NCI-H82 treated with DMSO at 0.1 percent for 48 hours (cell line): Measurements from ENCODE around the gene HOXA5.

ENCODE experiments used
- DNase-seq: peaks from one replicate; lab custom pipeline; 2025; ENCODE audit not compliant: unreplicated experiment; lab: John Stamatoyannopoulos, UW

Gene HOXA5

DNA sequence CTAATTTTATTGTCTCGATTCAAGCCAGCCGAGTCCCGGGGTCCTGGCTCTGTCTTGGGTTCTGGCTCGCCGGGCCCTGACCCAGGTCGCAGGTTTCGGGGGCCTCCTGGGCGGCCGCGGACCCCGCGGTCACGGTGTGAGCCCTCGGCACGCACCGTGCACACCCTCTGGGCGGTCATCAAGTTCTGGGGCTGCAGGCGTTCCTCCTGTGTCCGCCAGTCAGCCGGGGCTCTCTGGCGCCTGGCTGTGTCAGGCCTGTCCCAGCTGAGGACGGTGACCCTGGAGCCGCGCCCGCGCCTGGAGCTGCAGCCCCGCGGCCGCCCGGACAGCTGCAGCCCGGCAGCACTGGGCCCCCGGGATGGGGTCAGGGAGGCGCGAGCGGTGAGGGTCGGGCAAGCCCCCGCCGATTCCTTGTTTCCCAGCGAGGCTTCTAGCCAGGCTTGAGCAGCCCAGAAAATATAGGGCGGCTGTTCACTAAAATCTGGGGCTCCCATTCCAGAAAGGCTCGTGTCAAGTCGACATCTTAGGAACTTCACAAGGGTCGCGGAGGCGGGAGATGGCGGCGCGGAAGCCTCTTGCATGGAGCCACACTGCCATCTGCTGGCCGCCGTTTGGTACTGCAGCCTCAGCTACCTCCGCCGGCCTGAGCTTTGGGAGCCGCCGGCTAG is 17.2 kb upstream of the HOXA5 start:
- DNase-seq = peak; percentile 38

DNA sequence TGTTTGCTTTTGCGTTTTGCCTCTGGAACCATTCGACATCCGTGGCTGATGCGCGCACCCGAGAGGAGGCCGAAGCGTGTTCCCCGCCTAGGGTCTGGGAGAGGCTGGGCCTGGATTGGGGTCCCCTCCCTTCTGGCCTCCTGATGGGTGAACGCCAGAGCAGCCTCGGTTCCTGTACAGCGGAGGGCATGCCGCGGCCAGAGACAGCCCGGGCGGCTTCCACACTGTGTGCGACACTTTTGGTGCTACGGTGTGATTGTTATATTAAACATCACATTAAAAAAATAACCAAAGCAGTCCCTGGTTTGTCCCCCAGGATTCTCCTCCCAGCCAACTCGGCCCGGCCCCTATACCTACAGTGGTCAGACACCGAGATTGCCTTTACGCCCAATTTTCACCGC is 16.7 kb upstream of the HOXA5 start:
- no peak for DNase-seq

DNA sequence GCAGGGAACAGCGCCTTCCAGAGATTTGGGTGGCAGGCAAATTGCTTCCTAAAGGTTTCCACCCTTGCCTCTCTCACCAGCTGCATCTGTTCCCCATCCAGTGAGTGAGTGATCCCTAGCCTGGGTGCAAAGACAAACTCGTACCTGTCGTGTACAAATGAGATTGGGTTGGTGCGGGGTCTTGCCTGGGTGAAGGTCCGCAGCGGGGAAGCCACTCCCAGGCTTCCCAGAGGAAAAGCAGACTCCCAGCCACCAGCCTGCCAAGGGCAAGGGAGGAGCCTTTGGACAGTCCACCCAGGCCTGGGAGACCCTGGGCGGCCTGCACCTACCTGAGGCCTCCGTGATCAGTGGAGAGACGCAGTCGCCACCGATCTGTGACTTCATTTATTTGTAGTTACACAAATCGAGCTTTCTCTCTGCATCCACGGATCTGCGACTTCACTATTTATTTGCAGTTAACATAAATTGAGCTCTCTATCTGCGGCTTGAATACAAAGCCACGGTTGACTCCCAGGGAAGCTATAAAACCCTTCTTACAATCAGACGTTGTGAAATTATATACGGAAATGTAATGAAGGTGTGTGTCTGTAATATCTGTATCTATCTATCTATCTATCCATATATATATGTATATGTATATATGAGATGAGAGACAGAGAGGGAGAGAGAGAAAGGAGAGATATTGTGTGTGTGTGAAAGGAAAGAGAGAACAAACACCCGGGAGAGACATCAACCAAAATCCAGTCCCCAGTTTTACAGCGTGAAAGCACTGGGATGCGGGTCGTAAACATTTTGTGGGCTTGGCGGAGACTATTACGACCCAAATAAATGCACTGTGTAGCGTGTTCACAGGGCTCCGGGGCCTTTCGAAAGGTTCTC is 16.0 kb upstream of the HOXA5 start:
- DNase-seq = no peak

DNA sequence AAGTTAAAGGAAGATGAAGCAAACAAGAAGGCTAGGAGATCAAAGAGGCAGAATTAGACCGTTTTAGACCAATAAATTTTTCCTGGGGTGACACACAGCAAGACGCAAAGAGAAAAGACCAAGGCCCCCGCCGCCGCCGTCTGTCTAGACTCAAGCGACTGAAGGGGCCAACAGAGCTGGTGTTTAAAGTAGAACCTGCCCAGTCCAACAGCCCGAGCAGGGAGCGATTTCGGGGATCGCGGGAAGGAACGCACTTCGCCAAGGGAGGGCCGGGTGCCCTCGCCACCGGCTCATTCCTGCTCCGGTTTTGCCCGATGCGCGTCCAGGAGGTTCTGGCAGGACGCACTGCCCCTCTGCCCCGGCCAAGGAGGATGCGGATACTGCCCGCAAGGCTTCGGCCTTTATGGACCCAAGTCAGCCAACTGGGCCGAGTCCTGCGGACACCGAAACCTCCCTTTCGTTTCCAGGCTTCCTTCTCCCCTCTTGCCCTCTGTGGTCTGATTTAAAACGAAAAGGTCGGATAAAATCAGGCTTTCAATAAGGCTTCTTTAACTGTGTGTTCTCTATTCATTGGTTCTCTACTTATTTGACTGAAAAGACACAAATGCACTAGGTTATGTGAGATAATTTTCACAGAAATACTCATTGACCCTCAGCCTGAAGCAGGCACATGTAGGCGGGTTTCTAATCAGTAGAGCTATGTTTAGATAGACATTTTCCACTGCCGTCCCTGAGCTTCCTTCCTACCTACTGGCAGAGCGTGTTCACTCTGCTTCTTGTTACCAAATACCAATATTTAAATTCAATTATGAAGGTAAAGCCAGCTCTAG is 15.2 kb upstream of the HOXA5 start:
- DNase-seq = no peak

DNA sequence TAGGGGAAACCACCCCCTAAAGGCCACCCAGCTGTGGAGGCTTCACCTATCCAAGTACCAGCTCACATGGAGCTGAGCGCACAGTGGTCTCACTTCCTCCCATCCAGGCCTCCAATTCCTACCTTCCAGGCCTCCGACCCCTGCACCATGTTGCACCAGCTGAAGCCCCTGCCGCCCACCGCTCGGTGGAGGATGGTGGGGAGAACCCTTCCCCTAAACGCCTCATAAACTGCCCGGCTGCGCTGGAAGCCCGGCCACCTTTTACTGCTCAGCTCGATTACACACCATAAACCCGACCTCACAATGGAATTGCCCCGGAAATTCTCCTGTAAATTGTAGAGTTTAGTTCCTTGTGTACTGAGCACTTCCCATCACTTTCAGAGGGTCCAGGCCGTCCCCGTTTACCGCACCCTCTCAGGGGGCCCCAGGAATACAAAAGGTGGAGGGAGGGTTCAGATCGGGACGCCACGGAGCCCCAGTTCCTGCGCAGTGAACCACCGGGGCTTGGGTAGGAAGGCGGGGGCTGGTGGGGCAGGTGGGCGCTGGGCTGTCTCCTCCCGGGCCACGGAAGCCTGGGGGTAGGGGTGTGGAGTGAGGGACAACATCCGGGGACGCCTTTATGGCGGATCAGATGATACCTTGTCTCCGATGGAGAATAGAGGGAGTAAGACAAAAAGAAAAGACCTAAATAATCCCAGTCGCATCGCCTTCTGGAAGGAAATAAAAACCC is 14.4 kb upstream of the HOXA5 start:
- no peak for DNase-seq

DNA sequence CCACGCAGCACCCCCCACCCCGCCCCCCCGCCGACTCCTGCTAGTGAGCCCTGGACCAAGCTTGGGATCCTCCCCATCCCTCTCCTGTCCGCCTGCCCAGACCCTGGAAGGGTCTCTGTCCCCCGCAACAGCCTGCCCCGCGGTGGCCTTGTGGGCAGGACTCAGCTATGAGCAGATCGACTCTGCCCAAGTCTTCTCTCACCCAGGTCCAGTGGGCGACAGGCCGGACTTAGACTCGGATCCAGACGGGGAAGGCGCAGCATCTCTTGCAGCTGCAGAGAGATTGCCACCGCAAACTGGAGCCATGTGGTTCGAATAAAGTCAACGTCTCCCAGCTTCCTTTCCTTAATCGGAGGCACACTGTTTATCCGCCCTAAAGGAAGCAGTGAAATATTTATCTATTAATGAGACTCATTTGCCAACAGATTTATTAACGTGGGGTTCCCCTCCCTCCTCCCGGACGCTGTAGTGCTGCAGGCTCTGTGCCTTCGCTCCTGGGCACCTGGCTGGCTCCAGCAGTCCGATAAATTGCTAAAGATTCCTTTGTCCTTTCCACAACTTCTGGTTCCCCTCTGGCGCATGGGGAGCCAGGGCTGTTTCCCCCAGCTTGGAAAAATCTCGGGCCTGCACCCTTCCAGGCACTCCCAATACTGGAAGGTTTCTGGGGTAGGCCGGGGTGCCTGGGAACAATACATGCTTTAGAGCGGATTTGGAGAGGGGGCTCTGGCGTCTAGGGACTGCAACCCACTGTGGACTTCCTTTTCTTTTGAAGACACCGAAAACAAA is 13.6 kb upstream of the HOXA5 start:
- no peak for DNase-seq

DNA sequence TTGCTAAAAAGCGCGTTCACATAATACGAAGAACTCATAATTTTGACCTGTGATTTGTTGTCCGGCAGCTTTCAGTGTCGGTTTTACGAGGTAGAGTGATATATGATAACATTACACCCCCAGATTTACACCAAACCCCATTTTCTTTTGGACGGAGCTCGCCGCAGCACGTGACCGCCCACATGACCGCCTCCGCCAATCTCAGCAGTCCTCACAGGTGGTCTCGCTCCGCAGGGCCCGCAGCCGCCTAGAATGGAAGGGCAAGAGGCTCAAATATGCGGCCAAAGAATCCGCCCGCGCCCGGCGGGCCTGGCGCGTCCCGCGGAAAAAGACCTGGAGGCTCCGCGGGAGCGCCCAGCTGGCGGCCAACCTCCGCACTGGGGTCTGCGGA is 13.0 kb upstream of the HOXA5 start, which contains the start of gene HOXA7:
Gene HOXA7, minus strand, starts transcription at position 168 of the 391 bp plus-strand sequence. Its CDS starts 130 bp downstream, at position 38.
- peak; percentile 64 for DNase-seq

DNA sequence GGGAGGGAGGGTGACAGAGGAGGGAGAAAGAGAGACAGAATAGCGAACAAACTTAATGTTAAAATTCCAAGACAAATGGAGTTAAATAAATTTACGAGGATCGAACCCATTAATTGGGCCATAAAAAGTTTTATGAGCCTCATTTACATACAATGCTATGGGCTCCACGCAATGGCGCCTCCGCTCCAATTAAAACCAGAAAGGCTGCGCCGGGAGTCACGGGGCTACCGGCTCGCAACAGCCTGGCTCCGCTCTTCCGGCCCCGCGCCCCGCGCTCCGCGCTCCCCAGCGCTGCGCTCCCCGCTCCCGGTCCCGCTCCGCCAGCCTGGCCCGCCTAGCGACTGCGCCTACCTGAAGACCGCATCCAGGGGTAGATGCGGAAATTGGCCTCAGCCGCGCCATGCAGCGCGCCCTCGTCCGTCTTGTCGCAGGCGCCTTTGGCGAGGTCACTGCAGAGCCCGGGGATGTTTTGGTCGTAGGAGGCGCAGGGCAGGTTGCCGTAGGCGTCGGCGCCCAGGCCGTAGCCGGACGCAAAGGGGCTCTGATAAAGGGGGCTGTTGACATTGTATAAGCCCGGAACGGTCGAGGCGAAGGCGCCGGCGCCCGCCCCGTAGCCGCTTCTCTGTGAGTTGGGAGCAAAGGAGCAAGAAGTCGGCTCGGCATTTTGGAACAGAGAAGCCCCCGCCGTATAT is 12.5 kb upstream of the HOXA5 start:
- no peak for DNase-seq

DNA sequence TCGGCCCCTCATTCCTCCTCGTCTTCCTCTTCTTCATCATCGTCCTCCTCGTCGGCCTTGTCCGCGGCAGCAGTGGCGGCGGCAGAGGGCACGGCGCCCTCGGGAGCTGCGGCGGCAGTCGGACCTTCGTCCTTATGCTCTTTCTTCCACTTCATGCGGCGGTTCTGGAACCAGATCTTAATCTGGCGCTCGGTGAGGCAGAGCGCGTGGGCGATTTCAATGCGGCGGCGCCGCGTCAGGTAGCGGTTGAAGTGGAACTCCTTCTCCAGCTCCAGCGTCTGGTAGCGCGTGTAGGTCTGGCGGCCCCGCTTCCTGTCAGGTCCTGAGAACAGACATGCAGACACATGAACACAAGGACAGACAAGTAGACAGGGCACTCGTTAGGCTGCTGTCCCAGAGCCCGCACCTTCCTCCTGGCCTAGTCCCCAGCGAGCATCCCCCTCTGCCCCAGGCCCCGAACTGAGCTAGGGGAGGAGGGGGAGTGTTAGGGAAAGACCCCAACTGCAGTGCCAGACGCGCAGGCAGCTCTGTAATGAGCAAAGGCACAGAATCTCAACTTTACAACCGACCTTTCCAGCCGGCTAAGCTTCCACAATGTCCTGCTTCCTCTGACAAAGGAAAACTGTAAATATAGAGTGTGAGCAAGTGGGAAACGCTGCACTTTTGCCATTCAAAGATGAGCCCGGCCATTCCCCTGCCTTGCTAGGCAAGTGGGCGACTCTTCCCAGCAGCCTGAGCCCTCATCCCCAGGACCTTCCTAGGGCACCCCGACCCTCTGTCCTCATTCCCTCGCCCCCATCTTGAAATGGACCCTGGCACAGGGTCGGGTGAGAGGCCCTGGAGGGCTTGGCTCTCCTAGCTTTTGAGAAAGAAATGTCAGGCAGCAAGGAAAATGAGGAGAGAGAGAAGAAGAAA is 11.7 kb upstream of the HOXA5 start:
- DNase-seq = no peak

DNA sequence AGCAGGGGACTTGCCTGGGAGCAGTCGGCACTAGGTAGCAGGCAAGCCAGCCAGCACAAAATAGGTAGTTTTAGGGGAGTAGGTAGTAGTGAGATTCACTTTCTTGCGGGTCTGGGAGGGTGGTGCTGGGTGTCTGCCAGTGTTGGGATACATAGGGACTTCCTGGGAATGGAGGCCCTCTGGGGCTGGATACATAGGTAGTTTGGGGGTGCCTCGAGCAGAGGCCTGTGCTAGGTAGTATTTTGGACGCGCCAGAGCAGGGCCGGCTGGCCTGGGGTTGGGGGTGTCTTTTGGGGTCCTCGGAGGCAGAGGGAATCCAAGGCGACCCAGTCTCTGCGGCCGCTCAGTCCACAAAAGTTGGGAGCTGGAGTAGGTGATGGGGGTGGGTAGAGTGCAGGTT is 10.9 kb upstream of the HOXA5 start:
- DNase-seq = no peak

DNA sequence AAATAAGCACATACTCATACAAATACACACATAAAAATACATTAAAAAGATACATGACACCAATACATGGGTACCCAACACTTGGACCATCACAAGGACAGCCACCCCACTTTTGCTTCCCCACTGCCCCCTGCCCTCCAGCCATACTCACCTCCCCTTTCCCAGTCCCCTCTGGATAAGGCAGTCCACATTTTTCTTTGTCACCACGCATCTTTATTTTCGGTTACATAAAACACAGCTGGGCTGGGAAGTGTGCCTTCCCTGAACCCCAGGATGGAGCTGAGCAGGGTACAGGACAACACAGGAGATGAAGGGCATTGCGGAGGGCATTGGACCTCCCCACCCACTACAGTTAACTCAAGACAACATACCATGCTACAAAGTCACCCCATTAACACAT is 10.0 kb upstream of the HOXA5 start:
- no peak for DNase-seq

DNA sequence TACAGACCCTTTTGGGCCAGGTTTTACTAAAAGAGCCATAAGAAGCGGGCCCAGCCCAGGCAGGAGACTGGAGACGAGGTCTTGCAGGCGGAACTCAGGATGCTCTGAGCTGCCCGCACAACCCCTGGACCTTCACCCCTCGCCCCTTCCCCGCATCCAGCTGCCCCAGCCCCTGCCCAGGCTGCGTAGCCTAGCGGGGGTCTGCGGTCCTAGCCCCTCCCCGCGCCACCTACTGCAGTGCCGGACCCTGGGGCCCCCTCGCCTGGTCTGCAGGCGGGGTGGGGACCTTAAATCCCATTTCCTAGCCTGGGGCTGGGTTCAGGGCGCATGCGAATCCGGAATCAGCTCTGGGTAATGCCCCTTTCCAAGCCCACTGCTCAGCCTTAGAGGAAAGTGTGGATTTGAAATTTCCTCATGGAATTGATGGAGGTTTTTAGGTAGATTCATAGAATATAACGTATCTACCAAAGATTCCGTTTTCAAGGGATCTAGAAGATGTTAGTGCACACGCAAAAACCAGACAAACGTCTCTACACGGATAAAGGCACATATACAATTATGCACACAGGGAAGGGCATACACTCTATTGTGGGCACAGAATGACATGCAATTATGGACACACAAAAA is 9.4 kb upstream of the HOXA5 start:
- DNase-seq = no peak

DNA sequence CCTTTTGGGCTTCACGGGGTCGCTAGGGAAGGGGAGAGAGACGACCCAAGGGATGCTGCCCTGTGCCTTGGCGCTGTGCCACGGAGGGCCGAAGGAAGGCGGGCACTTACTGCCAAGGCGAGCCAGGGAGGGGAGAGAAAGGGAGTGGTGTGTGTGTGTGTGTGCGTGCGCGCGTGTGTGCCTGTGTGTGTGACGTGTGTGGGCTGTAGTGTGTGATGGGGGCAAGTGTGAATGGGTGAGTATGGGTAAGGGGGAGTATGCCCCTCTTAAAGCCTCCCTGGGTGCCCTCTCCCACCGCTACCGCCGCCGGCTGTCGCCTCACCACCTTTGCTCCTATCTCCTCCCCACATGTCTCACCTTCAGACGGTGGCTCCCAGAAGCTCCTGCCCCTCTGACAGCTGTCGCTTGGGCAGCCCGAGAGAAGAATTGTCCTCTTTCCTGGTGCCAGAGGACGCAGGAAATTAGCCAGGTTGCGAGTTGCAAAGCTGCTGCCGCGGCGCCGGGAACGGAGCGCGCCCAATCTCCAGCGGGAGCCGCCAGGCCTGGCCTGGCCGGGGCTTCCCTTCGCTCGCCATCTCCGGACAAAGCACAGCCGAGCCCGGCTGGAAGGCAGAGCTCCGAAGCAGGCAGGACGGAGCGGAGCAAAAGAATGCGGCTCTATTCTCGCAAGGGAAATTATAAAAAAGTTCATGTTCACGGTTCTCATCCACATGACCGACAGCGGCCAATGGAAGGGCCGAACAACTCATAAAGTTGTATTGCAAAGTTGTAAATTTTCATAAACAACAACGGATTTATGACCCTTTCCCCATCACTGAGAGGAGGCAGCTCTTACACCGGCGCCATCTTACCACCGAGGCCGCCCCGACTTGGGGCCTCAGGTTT is 8.7 kb upstream of the HOXA5 start, which contains the start of gene HOXA3:
Gene HOXA3, minus strand, starts transcription at position 653 of the 885 bp plus-strand sequence. CDS start 41,943 bp downstream, outside the sequence.
- no peak for DNase-seq

DNA sequence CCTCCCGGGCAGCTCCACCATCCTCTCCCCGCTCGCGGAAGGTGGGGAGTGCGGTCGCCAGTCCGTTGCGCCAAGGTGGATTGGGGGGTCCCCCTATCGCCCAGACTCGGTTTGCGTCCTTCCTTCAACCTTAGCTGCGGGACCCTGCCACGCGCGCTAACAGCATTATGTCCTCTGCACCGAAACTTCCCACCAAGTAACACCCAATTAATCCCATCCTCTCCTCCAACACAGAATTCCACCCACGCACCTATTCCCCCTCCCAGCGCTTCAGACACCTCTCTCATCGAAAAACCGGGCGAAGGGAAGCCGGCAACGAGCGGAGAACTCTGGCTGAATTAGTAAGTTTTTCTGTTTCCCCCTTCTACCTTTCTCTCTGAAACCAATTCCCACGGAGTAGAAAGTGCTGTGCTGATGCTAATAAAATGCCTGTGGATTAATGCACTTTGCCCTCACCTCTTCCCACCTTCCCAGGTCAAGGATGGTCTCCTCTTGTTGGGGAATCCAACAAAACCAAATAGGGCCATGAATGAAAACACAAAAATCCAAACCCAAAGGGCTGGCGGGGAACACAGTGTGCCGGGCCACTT is 8.0 kb upstream of the HOXA5 start:
- no peak for DNase-seq

DNA sequence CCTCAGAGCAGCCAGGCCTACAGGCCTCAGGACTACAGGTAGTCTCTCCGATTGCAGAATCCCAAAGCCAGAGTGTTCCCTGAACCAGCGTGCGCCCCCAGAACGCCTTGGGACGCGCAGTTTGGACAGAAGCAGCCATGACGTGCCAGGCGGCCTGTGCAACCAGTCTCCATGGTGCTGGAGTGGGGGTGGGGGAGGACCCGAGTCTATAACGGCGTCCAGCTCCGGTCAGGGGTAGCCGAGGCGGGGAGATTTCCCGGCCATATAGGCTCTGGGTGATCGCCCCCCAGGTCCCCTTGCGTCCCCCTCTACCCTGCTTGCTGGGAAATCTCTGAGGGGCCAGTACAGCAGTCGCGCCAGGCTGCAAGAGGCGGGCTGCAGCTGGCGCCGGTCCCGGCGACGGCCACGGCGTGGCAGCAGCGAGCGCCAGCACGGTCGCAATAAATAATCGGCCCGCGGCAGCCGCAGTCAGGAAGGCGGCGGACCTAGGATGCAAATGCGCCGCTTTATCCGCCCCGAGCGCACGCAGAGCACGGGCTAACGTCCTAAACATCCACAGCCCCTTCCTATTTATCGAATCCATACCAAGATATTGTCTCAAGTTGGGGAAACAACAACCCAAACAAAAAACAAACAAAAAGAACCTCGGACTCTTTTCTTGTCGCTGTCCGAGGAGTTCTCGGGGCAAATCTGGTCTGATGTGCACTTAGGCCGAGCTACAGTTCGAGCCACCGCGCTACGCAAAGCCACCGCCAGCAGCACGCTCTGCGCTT is 7.3 kb upstream of the HOXA5 start:
- peak; percentile 50 for DNase-seq
